Left kidney (tissue), 2 donors: ENCODE results near the gene SIM2. TPM values are rescaled to one million over a fixed set of nuclear protein-coding genes. Genes with fewer than 3 reads are reported as not detected.

Source experiments
- DNase-seq: peaks from one replicate; pipeline ENCODE4 v3.0.0-alpha.2; 2013
- polyA plus RNA-seq: library from polyadenylated mRNA; unstranded; fragments of 120-200 nt; gene quantifications from one replicate; pipeline ENCODE4 v1.2.1, GENCODE V29; 2013; ENCODE audit not compliant: insufficient read length

Gene SIM2
- polyA plus RNA-seq, 1 donor: 26.9 TPM

GRCh38 chr21:36684957-36685714, 13.8 kb upstream of the SIM2 start:
- no peak for DNase-seq

DNA sequence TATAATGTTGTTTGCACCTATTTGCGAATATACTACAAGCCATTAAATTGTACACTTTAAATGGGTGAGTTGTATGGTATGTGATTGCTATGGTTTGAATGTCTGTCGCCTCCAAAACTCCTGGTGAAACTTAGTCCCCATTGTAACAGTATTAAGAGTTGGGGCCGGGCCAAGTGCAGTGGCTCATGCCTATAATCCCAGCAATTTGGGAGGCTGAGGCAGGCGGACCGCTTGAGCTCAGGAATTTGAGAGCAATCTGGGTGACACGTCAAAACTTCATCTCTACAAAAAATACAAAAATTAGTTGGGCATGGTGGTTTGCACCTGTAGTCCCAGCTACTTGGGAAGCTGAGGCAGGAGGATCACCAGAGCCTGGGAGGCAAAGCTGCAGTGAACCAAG, 12.0 kb upstream of the SIM2 start:
- DNase-seq: no peak

GRCh38 chr21:36688324-36688723, 10.6 kb upstream of the SIM2 start:
- DNase-seq: no peak

GRCh38 chr21:36689324-36689723, 9.6 kb upstream of the SIM2 start:
- no peak for DNase-seq

- DNase-seq: no peak
Observed at GRCh38 chr21:36690628-36691554, 8.0 kb upstream of the SIM2 start.

GRCh38 chr21:36691555-36692041, 7.3 kb upstream of the SIM2 start:
- DNase-seq: no peak

DNA sequence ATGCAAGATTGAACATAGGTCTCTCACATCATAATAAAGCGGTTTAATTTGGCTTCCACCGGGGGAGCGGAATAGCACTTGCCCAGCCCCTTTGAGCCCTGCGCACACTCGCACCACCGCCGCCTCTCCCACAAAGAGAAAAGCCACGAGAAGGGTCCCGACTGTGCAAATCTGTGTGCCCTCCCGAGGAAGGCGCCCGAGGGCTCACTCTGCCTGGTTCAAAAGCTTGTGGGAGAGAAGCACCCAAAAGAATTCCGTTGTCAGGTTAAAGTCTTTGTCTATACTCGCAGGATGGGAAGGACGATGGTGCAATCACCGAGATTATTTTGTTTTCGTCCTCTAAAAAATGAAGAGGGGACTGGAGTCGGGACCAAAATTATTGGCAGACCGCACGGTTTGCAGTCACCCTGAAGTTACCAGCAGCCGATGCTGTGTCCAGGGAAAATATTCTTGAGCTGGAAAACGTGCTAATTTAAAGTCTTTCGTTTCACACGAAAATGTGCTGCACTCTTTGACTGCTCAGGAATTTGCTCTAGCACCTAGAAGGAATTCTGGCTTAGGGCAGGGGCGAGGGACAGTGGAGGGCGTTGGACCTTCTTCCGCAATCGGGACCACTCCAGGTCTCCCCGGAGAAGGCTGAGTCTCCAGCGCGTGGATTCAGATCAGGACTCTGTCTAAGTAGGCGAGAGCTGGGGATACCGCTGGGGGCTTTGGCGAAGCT, 6.6 kb upstream of the SIM2 start:
- no peak for DNase-seq

- no peak for DNase-seq
Observed at GRCh38 chr21:36692835-36693488, 6.0 kb upstream of the SIM2 start.

- no peak for DNase-seq
Observed at GRCh38 chr21:36693489-36694030, 5.4 kb upstream of the SIM2 start.

- DNase-seq: no peak
Observed at GRCh38 chr21:36694031-36694515, 4.8 kb upstream of the SIM2 start.

GRCh38 chr21:36694593-36695282, 4.2 kb upstream of the SIM2 start:
- DNase-seq: no peak

DNA sequence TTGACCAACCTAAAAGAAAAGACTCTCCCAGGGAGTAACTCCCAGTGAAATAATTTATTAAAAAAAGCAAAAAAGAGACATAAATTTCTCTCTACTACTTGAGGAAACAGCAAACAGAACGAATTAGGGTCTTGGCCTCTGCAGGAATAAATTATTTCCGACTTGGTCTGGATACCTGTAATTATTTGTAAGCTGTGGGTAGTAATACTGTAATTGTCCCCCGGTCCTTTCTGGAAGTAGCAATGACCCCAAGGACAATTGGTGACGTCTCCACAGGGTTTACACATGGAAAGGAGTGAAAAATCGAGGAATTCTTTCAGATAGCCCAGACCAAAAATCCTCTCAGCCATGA, 3.7 kb upstream of the SIM2 start:
- no peak for DNase-seq

GRCh38 chr21:36695671-36696389, 3.1 kb upstream of the SIM2 start:
- no peak for DNase-seq

- DNase-seq: no peak
Observed at GRCh38 chr21:36696390-36697059, 2.4 kb upstream of the SIM2 start.

DNA sequence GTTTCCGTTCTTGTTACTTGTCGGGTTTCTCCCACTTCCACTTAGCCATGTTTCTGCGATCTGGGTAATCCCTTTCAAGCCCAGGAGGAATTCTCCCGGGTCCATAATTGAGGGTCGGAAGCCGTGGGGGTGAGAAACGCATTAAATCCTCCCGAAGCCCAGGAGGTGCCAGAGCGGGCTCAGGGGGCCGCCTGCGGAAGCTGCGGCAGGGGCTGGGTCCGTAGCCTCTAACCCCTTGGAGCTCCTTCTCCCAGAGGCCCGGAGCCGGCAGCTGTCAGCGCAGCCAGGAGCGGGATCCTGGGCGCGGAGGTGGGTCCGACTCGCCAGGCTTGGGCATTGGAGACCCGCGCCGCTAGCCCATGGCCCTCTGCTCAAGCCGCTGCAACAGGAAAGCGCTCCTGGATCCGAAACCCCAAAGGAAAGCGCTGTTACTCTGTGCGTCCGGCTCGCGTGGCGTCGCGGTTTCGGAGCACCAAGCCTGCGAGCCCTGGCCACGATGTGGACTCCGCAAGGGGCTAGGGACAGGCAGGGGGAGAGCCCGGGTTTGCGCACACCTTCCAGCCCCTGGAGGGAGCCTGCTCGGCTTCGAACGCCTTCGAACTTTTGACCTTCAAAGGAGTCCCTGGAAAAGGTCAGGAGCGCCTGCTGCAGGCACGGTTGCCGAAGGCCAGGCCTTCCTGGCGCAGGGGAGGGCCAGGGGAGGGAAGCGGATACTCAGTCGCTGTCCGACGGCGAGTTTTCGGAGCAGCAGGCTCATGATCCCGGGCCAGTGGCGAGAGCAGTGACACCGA, 1.7 kb upstream of the SIM2 start:
- no peak for DNase-seq

GRCh38 chr21:36697851-36698384, 997 bp upstream of the SIM2 start:
- DNase-seq: no peak

DNA sequence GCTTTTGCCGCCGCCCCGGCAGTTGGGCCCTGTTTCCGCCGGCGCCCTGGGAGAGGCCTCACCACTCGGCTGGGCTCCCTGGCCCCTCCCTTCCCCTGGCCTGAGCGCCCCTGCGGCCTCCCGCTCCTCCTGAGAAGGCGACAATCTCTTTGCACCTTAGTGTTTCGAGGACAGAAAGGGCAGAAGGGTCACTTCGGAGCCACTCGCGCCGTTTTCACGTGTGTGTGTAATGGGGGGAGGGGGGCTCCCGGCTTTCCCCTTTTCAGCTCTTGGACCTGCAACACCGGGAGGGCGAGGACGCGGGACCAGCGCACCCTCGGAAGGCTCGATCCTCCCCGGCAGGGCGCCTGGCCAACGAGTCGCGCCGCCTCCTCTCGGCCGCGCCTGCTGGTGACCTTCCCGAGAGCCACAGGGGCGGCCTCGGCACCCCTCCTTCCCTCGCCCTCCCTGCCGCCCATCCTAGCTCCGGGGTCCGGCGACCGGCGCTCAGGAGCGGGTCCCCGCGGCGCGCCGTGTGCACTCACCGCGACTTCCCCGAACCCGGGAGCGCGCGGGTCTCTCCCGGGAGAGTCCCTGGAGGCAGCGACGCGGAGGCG, 432 bp upstream of the SIM2 start:
- no peak for DNase-seq
